Measurements from ENCODE around the gene TCF4.

Gene TCF4

GRCh38 chr18:55372209-55372608 lies 215.8 kb downstream of the TCF4 start:
- no peak for DNase-seq

GRCh38 chr18:55370936-55371335 lies 217.1 kb downstream of the TCF4 start:
- no peak for DNase-seq

- no peak for DNase-seq
Observed at GRCh38 chr18:55369346-55369745, 218.6 kb downstream of the TCF4 start.

DNA sequence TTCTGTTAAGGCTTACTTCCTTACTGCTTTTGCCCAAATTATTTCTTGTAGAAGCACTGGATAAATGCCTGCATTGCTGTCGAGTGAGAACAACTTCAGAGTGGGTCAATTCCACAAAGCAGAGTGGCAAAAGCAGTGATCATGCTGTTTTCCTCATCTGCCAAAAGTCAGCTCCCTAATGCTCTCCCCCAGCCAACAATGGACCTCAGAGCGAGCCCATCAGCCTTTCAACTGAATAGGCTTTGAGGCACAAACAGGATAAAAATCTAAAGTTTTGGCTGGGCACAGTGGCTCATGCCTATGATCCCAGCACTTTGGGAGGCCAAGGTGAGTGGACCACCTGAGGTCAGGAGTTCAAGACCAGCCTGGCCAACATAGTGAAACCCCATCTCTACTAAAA lies 222.7 kb downstream of the TCF4 start:
- no peak for DNase-seq

GRCh38 chr18:55362303-55362702 lies 225.7 kb downstream of the TCF4 start:
- DNase-seq, result no peak

GRCh38 chr18:55361492-55362250 lies 226.3 kb downstream of the TCF4 start:
- no peak for DNase-seq

- no peak for DNase-seq
Observed at GRCh38 chr18:55360061-55360460, 227.9 kb downstream of the TCF4 start.

DNA sequence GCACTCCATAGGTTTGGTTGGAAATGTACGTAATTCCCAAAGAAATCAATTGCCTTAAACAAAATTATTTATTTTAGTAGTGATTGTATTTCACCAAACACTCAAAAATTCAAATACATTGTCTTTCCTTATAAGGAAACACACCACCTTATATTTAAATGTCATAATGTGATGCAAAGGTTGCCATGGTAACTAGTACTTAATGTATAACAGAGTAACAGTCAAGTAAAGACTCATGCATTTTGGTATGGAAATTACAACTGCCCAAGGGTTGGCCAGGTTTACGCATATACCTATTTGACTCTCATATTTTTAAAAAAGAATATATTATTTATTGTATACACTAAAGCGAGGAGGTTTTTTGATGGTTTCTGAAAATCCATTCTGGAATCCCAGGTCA lies 231.2 kb downstream of the TCF4 start:
- DNase-seq, result no peak

GRCh38 chr18:55355223-55355622 lies 232.8 kb downstream of the TCF4 start:
- no peak for DNase-seq

- no peak for DNase-seq
Observed at GRCh38 chr18:55354795-55355194, 233.2 kb downstream of the TCF4 start.

DNA sequence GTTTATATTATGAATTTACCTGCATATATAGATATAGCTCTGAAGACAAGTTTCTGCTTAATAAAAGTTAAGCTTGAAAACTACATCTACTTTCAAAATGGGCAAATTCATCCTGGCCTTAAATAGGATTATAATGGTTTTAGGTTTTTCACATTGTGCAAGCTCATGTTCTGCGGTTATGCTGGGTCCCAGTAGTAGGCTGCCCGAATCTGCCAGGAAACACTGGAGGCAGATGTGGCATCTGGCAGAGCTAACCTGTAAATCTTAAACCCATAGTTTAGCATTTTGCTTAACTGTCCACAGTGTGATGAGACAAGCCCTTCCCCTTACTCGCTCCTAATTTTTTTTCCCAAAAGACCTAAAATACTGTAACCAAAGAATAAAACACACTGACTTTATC lies 234.2 kb downstream of the TCF4 start:
- no peak for DNase-seq

GRCh38 chr18:55353391-55353790 lies 234.6 kb downstream of the TCF4 start:
- no peak for DNase-seq

GRCh38 chr18:55351980-55352714 lies 235.8 kb downstream of the TCF4 start:
- no peak for DNase-seq

DNA sequence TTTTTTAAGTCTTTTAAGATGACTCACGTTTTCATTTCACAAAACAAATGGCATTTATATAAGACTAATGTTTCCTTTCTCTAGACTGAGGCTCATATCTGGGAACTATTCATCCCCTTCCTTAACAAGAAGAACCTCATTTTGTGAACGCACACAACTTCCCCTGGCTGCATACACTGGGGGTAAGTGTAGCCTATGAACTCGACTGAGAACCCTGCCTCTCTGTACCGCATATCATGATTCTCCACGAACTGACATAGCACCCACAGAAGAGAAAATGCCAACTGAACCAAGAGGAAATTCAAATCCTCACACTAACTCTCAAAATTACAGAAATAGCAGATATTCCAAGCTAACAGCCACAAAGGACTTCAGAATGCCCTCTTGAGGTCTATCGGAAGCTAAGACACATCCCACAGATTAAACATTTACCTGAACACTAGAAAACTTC lies 236.7 kb downstream of the TCF4 start:
- DNase-seq, result no peak

DNA sequence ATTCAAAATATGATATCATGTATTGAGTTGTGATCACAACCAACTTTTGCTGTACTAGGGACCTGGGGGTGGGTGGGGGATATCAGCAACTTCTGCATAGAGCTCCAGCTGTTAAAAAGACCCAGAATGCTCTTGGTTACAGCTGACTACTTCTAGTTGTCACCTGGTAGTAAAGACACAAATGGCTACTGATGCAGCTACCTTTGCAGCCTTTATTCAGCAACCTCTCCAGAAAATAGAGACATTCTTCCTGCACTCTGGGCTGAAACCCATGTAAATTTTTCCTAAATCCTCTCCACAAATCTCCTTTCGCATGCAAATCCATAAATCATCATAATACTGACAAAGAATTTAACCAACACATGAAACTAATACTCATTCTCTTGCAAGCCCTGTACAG lies 238.3 kb downstream of the TCF4 start:
- no peak for DNase-seq

DNA sequence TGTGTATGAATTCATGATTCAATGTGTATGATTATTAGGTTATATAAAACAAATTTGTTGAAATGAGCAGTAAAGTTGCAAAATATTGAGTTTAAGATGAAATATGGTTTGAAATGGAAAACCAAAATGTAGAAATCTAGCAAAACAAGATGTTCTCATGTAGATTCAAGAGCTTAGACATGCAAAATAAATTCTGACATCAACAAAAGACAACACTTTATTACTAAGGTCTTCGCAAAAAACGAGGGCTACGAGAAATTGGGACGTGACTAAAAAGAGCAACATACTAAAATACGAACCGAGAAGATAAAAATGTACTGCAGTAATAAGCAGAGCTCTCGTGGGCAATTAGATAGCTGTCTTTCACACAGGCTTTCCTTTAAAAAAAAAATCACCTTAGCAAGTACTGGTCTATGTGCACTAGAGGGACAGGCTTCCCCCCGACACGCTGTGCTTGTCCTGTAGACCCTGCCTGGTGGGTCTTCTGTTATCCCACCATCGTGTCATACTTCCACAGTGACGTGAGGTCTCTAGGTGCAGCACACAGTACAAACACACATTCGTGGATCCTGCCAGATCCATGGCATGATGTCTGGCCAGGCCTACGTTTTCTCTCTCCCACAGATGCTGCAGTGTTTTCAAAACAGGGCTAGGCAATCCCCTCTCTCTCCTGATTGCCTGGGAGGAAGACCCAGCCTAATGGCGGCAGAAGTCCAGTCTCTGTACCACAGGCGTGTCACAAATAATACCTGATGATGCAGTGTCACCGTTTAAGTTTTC lies 240.8 kb downstream of the TCF4 start:
- DNase-seq, result no peak

GRCh38 chr18:55346387-55346786 lies 241.6 kb downstream of the TCF4 start:
- no peak for DNase-seq

GRCh38 chr18:55345103-55345950 lies 242.7 kb downstream of the TCF4 start:
- DNase-seq, result no peak

- no peak for DNase-seq
Observed at GRCh38 chr18:55343396-55344073, 244.5 kb downstream of the TCF4 start.

DNA sequence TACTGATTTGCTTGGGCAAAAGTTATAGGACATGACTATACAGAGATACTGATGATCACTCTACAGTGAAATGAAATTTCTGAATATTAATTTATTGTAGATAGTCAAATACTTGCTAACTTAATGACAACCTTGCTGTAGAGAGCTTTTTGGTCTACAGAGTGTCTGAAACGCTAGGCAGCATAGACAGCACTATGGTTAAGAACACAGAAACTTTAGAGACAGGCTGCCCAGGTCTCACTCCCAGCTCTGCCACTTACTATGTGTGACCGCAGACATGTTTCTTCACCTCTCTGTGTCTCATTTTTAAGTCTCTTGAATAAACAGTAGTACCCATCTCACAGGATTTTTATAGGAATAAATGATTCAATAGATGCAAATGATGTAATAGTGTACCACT lies 247.0 kb downstream of the TCF4 start:
- DNase-seq, result no peak

DNA sequence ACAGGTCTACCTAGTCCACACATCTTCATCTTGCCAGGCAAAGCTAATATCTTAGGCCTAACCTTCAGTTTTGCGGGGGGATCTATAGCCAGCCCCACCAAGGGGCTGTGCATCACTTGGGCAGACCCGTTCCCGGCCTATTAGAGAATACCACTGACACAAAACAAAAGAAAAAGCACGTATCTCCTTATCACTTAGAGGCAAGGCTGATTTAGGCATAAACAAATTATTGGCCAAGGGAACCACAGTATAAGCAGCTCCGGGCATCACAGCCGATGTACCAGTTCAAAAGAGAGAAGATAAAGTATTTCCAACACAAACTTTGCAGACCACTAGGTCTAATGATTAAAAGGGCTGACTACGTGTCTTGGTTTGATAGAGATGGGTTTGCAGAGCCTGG lies 248.0 kb downstream of the TCF4 start:
- no peak for DNase-seq

DNA sequence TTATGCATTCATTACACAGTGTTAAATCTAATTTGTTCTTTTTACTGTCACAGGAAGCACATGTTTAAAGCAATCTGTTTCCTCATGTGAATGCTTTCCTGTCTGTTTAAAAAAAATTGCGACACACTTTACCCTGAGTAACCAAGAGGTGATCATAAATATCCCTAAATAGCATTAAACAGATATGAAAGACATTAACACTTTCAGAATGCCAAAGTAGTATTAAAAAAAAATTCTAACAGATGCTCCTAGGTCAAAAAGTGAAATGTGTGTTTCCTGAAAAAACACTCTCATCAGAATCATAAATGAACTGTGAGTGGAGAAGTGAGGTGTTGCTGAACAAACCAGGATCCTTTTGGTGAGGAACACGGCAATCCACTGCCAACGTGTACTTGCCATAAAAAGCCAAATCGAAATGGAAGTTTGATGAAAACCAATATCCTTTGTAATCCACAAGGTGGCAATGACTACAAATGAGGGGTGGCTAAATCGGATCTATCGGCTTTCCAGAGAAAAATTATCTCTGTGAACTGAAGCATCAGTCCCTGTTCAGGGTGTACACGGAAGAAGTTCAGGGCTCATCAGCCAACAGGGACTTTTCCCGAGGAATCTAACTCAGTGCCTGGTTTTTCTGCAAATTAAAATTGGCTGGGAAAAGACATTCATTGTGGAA lies 248.9 kb downstream of the TCF4 start:
- no peak for DNase-seq

Data from 8988T (cell line).